Loucy (cell line): ENCODE measurements around the gene AHDC1.

Experiments used
- CTCF ChIP-seq: fragments of 200-600 bp; sonication (generic); conservative IDR thresholded peaks from 2 replicates; pipeline ENCODE4 v1.5.1; 2014; ENCODE audit warnings: mild to moderate bottlenecking, antibody characterized with exemption, low read length
- EZH2phosphoT487 ChIP-seq: fragments of 200-600 bp; IDR thresholded peaks from 2 replicates; pipeline ENCODE4 v1.6.1; 2018; ENCODE audit warnings: antibody characterized with exemption, mild to moderate bottlenecking, moderate library complexity, borderline replicate concordance

- no peak for TF ChIP-seq CTCF
- TF ChIP-seq EZH2phosphoT487 = no peak
Observed at GRCh38 chr1:27627061-27627460, 23.1 kb upstream of the AHDC1 start.
